ENCODE data around the gene ANO3. TPM values are rescaled to one million over a fixed set of nuclear protein-coding genes. Genes with fewer than 3 reads are reported as not detected.

The ANO3 gene
- total RNA-seq, 2 donors from 2014 or later, result not detected

- no peak for DNase-seq (ENCODE audit: low spot score in 2 of 2)
- Mint-ChIP-seq H3K36me3 (no peaks in the 10 kb centered on the region), H3K27ac (no peak overlapping the region), H3K9me3 (peaks cover 15 to 24% of the 10 kb centered on the region in 2 donors)
- no peak for ATAC-seq
Measured at GRCh38 chr11:26677566-26677965, 345.6 kb downstream of the ANO3 start.

DNA sequence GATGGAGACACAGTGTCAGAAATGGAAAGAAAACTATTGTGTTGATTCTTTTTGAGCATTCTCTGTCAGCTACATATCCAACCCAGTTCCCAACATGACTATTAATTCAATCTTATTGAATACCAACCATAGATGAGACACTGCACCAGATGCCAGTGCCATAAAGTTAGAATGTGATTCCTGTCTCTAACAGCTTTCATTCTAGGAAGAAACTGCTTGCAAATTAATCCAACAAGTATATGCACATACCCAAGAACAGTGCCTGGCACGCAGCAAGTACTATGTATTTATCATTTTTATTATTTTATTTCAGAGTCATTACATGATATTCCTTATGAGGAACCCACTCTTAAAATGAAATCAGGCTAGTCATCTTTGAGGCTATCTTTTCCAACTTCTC is 355.4 kb downstream of the ANO3 start:
- DNase-seq (ENCODE audit: low spot score in 2 of 2), result no peak
- Mint-ChIP-seq H3K36me3 (no peaks in the 10 kb centered on the region), H3K27ac (no peak overlapping the region), H3K9me3 (peaks cover 5 to 9% of the 10 kb centered on the region in 2 donors)
- no peak for ATAC-seq

DNA sequence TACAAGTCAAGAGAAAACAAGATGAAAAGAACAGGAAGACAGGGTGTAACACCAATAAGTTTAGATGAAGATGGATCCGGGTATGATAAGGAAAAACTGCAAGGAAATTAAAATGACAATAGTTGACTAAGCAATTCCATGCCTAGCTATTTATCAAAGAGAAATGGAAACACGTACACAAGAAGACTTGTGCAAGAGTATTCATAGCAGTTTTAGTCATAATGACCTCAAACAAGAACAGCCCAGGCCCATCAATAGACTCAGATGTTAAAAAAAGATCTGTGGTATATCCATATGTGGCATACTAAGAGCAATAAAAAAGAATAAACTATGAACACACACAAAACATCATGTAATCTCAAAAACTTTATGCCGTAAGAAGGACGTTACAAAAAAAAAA is 356.8 kb downstream of the ANO3 start:
- ATAC-seq, result no peak

DNA sequence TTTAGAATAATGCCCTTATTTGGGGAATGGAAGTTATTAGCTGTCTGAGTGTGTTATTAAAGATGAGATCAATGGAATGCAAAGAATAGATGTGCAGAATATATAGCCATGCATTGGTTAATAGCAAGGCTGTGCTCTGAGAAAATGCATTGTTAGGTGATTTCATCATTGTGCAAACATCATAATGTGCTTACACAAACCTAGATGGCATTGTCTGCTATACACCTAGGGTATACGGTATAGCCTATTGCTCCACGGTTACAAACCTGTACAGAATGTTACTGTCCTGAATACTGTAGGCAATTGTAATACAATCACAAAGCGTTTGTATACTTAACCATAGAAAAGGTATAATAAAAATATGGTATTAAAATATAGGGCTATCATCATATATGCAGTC is 364.4 kb downstream of the ANO3 start:
- H3K27ac Mint-ChIP-seq, result no peak overlapping the region
- DNase-seq (ENCODE audit: low spot score in 2 of 2) (no peak), ATAC-seq (no peak)
- peaks cover 0 to 3% of the 10 kb centered on the region in 2 donors for H3K9me3 Mint-ChIP-seq
- no peaks in the 10 kb centered on the region for H3K36me3 Mint-ChIP-seq

More for the DNA sequence above, 356.8 kb downstream of the ANO3 start:
- Mint-ChIP-seq H3K36me3 (no peaks in the 10 kb centered on the region), H3K9me3 (peaks cover 5 to 9% of the 10 kb centered on the region in 2 donors), H3K27ac (no peak overlapping the region)
- DNase-seq (ENCODE audit: low spot score in 2 of 2), result no peak

GRCh38 chr11:26698224-26698623 is 366.3 kb downstream of the ANO3 start:
- peaks cover 0 to 3% of the 10 kb centered on the region in 2 donors for H3K9me3 Mint-ChIP-seq

DNA sequence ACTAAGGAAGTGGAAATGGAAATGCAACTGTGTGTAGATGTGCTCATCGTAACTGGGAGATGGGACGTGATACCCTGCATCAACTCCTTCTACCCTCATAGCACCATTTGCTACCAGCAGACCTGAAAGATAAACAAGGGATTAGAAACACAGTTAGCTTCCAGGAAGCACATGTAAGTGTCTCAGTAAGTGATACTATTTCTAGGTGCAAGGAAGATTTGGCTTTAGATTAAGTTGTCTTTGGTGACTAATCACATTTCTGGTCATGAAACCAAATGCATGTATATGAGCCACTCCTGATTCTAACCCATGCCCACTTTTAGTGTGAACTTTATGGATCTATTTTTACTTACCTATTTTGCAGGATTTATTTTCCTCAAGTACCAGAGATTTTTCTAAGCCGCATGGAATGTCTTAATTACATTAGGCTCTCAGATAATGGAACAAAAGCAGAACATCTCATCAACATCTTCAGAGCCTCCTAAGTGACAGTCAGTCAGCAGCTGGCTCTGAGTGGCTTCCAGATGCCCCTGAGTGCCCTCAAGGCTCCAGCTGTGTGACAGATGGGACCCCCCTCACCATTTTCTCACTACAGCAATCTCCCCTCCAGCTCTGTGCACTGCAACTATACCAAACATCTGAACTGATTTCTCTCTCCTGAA is 368.8 kb downstream of the ANO3 start:
- Mint-ChIP-seq H3K9me3 (peaks cover 5 to 16% of the 10 kb centered on the region in 2 donors), H3K36me3 (no peaks in the 10 kb centered on the region), H3K27ac (no peak overlapping the region)
- DNase-seq (ENCODE audit: low spot score in 2 of 2) (no peak), ATAC-seq (no peak)

More at GRCh38 chr11:26698224-26698623, 366.3 kb downstream of the ANO3 start:
- no peak overlapping the region for H3K27ac Mint-ChIP-seq
- ATAC-seq (no peak), DNase-seq (ENCODE audit: low spot score in 2 of 2) (no peak)
- no peaks in the 10 kb centered on the region for H3K36me3 Mint-ChIP-seq

- no peaks in the 10 kb centered on the region for H3K36me3 Mint-ChIP-seq
- H3K9me3 Mint-ChIP-seq, result peaks cover 8 to 13% of the 10 kb centered on the region in 2 donors
- no peak overlapping the region for H3K27ac Mint-ChIP-seq
- DNase-seq (ENCODE audit: low spot score in 2 of 2) (no peak), ATAC-seq (no peak)
Measured at GRCh38 chr11:26702406-26702805, 370.5 kb downstream of the ANO3 start.

DNA sequence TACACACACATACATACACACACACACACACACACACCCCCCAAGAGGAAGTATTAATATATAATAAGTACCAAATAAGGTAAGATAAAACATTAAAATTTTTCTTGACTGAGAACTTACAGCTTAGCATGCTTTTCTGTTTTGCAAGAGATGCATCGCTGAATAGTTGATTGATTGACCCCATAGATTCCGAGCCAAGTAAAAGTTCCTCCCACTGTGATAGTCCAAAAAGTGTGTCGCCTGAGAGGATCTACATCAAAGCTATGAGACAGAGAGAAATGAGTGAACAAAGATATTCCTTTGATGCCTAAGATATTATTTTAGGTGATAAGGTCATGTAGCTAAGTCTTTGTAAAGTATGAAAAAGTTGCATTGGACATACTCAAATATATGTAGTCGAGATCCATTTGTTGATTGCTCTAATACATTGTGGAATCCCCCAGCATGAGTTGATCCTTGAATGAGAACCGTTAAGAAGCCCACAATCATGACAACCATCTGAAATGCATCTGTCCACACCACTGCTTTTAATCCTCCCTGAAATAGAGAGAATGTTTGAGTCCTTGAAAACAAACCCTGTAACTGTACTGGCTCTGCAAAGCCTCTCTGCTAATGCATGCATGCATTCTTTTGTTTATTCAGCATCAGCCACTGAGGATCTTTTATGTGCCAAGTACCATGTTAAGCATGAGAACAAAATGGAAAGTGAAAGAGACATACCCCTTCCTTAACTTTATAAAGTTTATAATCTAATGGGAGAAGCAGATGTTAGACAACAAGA is 371.7 kb downstream of the ANO3 start:
- peaks cover 9 to 13% of the 10 kb centered on the region in 2 donors for H3K9me3 Mint-ChIP-seq
- no peaks in the 10 kb centered on the region for H3K36me3 Mint-ChIP-seq
- DNase-seq (ENCODE audit: low spot score in 2 of 2) (no peak), ATAC-seq (no peak)
- no peak overlapping the region for H3K27ac Mint-ChIP-seq

DNA sequence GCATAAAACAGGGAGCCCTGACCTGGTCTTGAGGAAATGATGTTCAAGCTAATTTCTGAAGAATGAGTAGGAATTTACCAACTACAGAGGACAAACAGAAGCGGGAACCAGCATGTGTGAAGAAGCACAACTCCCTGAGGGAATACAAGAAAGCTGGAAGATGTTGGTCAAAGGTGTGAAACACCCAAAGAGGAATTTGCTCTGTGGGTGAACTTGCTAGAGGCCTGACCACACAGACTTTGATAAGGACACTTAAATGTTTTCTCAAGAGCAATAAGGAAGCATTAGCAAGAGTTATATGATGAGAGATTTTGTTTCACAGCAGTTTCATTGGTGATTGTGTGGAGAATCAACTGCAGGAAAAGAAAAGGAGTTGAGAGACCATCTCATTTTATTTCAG is 372.3 kb downstream of the ANO3 start:
- Mint-ChIP-seq H3K9me3 (peaks cover 9 to 13% of the 10 kb centered on the region in 2 donors), H3K27ac (no peak overlapping the region), H3K36me3 (no peaks in the 10 kb centered on the region)
- no peak for DNase-seq (ENCODE audit: low spot score in 2 of 2)
- no peak for ATAC-seq

DNA sequence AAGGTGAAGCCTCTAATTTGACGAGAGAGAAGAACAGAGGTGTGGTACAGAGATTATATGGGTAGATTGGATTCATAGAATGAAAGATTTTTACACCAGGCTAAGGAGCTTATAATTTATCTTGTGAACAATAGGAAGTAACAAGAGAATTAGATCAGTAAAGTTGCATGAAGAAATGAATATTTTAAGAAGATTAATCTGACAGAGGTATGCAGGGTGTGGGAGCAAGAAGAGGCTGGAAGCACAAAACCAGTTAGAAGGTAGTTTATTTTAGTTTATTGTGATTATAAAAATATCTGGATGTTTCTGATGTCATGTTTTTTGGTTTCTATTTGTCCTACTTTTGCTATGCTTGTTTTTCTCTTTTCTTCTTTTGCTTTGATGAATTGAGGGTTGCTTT is 374.3 kb downstream of the ANO3 start:
- DNase-seq (ENCODE audit: low spot score in 2 of 2) (no peak), ATAC-seq (no peak)
- Mint-ChIP-seq H3K9me3 (peaks cover 9 to 13% of the 10 kb centered on the region in 2 donors), H3K36me3 (no peaks in the 10 kb centered on the region), H3K27ac (no peak overlapping the region)

GRCh38 chr11:26708736-26709456 is 377.0 kb downstream of the ANO3 start:
- Mint-ChIP-seq H3K9me3 (peaks cover 17 to 19% of the 10 kb centered on the region in 2 donors), H3K27ac (no peak overlapping the region), H3K36me3 (no peaks in the 10 kb centered on the region)
- ATAC-seq (no peak), DNase-seq (ENCODE audit: low spot score in 2 of 2) (no peak)

DNA sequence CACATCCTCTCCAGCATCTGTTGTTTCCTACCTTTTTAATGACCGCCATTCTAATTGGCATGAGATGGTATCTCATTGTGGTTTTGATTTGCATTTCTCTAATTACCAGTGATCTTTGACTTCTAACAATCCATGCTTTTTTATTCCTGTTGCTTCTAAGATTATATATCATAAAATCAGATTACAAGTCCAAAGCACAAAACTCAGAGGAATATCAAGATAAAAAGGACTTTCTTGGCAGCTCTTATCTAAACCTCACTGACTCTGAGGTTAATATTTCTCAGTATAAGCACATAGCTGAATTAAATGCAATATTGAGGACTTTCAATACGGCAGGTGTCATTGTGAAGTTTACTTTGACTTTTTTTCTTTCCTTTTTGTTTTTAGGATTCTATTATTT is 378.6 kb downstream of the ANO3 start:
- DNase-seq (ENCODE audit: low spot score in 2 of 2), result no peak
- H3K27ac Mint-ChIP-seq, result no peak overlapping the region
- no peaks in the 10 kb centered on the region for H3K36me3 Mint-ChIP-seq
- peaks cover 4 to 13% of the 10 kb centered on the region in 2 donors for H3K9me3 Mint-ChIP-seq
- ATAC-seq, result no peak

DNA sequence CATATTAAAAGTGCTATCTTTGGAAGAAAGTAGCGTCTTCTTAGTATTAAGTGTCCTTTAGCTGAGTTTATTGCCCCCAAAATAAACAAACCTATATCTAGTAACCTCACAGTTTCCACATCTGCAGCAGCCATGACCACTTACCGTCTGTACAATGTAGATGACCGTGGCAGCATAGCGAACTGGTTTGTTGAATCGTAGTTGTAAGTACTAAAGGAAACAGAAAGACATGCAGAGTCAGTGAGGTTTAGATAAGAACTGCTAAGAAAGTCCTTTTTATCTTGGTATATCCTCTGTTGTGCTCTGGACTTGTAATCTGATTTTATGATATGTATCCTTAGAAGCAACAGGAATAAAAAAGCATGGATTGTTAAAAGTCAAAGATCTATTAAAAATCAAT is 380.6 kb downstream of the ANO3 start:
- Mint-ChIP-seq H3K36me3 (no peaks in the 10 kb centered on the region), H3K9me3 (peaks cover 4 to 10% of the 10 kb centered on the region in 2 donors), H3K27ac (no peak overlapping the region)
- ATAC-seq (no peak), DNase-seq (ENCODE audit: low spot score in 2 of 2) (no peak)

Other genes with a start within 250 kb of the ANO3 start
- gene MUC15, start 240.1 kb downstream of the ANO3 start, total RNA-seq, result not detected